ENCODE measurements around the gene UBL3.

DNA sequence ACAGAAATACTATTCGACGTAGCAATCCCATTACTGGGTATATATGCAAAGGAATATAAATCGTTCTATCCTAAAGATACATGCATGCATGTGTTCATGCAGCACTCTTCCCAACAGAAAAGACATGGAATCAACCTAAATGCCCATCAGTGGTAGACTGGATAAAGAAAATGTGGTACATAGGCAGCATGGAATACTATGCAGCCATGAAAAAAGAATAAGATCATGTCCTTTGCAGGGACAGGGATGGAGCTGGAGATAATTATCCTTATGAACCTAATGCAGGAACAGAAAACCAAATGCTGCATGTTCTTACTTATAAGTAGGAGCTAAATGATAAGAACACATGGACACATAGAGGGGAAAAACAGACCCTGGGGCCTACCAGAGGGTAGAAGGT, 89.3 kb downstream of the UBL3 start:
- TF ChIP-seq, protein P1, sequence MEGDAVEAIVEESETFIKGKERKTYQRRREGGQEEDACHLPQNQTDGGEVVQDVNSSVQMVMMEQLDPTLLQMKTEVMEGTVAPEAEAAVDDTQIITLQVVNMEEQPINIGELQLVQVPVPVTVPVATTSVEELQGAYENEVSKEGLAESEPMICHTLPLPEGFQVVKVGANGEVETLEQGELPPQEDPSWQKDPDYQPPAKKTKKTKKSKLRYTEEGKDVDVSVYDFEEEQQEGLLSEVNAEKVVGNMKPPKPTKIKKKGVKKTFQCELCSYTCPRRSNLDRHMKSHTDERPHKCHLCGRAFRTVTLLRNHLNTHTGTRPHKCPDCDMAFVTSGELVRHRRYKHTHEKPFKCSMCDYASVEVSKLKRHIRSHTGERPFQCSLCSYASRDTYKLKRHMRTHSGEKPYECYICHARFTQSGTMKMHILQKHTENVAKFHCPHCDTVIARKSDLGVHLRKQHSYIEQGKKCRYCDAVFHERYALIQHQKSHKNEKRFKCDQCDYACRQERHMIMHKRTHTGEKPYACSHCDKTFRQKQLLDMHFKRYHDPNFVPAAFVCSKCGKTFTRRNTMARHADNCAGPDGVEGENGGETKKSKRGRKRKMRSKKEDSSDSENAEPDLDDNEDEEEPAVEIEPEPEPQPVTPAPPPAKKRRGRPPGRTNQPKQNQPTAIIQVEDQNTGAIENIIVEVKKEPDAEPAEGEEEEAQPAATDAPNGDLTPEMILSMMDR (optimal IDR thresholded peaks at IDR 0.05 in 1 of 3, IDR thresholded peaks at IDR 0.05 in 1 of 3, conservative IDR thresholded peaks at IDR 0.05 in 1 of 3; ENCODE audit: extremely low read depth in 1 of 3, insufficient read depth in 2 of 3, low read length in 3 of 3) = no peak
- no peak for TF ChIP-seq EZH2 (IDR thresholded peaks at IDR 0.05; ENCODE audit: low read length)
